ENCODE measurements around the gene ZNF622.

ZNF622 gene, protein sequence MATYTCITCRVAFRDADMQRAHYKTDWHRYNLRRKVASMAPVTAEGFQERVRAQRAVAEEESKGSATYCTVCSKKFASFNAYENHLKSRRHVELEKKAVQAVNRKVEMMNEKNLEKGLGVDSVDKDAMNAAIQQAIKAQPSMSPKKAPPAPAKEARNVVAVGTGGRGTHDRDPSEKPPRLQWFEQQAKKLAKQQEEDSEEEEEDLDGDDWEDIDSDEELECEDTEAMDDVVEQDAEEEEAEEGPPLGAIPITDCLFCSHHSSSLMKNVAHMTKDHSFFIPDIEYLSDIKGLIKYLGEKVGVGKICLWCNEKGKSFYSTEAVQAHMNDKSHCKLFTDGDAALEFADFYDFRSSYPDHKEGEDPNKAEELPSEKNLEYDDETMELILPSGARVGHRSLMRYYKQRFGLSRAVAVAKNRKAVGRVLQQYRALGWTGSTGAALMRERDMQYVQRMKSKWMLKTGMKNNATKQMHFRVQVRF

DNA sequence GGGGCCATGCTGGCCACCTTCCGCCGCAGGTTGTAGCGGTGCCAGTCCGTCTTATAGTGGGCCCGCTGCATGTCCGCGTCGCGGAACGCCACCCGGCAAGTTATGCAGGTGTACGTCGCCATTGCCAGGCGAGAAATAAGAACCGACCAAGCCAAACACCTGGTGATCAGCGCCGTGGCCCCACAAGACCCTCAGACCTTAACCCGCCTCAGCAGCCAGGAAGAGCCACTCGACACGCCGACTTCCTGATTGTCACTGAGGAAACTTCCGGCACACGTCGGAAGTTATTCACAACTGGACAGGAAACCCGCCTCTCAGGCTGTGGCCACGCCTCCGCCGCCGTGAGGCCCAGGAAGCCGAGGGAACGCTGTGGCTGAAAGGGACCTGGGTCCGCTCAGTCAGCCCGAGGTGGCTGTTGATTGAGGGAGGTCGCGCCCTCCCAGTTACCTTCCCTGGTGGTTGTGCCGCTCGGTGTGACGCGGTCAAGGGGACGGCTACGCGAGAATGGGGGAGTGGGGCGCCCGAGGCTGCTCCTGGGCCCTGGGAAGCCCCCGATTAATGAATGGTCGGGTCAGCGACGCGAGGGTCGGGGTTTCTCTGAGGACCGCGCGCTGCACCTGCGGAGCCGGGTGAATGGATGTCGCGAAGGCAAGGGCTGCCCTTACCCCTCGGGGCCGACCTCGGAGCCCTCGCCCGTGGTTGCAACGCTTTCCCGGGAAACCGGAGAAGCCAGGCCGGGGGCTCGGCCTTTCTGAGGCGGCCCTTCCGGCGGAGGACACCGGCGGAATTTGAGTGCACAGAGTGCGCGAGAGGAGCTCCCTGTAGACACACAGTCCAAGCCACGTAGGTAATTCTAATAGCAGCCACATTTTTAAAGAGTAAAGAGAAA is at the start of gene ZNF622:
Gene ZNF622, minus strand, starts transcription at position 257 of the 889 bp plus-strand sequence. Its CDS starts 135 bp downstream, at position 122.
- DNase-seq, result peak; percentile 93

DNA sequence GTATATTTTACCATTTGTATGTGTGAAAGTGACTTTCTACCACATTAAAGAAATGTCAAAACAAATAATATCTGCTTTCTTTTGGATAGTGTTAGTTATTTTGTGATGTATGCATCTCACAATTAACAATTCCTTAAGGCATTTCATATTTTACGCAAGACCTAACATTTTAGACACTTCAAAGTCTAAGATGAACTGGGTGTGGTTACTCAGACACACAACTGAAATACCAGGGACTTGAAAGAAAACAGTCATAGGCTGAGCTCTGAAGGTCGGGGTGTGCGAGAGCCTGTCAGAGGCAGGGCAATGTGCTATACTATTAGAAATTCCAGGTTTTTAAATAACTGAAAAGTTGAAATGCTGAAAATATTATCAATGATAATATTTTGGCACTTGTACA is 44.5 kb upstream of the ZNF622 start:
- no peak for DNase-seq

DNA sequence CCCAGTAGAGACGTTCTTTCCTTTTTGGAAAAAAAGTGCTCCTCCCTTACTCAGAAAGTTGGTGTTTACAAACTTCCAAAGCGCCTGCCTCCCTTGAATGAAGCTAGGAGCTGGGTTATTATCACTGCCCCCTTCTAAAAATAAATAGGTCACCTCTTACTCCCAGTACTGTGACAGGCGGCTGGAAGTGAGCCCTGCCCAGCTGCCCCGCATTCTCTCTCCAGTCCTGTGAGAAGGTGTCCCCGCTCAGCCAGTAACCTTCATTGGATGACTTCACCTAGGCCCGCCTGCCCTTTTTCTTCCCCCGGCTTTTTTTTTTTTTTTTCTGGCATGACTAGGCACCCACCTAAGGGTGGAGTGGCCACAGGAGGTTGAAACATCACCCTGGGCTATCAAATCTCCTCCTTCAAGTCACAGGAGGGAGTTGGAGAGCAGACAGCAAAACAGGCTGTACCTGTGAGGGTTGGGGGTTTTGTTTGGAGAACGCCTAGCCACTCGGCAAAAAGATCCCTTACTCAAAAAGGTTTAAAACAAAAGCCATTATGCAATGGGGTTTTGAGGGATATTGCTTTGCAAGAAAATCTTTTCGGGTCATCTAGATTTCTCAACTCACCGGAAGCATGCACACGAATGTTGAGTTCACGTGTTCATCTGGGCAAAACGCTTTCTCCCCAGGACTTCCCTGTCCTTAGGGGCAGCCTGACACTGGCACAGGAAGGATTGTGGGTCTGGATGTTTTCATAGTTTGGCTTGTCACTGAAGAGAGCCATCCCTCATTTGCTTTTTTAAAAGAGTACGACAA is 43.3 kb upstream of the ZNF622 start:
- no peak for DNase-seq

DNA sequence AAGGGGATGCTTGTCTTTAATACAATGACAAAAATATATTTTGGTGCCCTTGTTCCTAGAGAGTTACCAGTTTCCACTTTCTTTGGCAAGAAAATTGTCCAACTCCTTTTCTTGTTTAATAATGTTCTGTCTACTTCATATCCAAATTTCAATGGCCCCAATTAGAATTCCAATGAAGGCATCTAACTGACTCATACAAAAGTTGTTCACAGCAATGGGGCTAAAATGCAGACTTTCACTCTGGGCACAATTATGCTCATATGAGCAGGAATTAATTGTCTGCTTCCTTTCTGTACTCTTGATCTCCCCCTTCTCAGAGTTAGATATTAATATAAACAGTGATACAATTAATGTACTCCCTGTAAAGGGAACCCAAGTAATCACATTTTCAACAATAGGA is 42.1 kb upstream of the ZNF622 start:
- no peak for DNase-seq

DNA sequence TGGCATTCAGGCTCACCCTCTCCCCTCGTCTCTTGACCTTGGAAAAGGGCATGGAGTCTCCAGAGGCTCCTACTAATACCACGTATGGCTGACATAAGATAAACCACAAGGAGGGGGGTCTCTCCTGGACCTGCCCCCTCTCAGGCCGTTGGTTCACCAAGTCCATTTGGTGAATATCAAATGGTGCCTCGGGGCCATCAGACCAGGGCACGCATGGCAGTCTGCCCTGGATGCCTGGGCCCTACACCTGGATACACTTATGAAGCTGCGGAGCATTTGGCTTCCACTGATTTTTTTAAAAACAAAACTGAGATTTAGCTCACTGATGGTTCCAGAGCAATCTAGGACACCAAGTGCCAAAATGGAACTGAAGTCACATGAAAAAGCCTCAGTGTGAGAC is 40.3 kb upstream of the ZNF622 start:
- DNase-seq, result no peak

DNA sequence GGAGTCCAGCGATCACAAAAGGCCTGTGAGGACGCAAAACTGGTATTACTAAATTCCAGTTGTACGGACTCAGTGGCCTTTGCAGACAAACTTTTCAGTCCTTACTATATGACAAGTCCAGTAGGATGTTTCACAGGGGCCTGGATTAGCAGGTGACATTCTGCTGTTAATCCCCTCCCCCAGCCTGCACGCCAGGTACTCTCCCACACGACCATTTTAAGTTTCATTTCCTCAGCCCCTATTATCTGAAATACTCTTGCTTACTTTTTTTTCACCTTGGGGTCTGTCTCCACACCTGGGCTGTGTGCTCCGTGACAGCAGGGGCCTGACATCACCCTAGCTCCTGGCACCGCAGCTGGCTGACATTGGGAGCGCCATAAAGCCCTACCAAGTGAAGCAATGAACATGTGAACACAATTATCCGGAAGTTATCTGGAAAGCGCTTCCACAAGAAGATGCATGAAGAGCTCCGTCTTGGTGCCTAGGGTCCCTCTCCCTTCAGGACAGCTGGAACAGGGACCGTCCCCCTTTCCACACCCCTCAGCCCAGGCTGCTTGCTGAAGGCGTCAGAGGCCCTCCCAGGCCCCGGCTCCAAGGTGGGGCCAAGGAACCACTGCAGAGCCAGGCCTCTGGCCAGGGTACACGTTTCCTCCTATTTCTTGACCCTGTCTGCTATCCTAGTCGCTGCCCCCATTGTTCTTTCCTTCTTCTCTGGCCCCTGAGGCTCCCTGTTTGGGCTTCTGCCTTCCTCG is 39.7 kb upstream of the ZNF622 start:
- DNase-seq, result no peak

DNA sequence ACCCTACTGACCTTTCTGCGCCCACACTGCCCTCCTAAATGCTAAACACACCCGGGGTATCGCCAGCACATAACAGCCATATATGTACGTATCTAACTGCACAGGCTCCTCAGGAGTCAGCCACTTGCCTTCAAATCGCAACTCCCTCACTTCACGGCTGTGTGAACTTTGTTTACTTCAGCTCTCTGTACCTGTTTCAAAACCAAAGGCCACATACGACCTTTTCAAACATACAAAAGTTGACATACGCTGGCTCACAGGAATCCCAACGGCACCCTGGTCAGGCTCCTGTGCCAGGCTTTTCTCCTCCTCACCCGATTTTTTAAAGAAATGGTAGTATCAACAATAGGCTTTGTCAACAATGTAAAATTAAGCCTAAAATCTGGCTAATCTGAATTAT is 39.0 kb upstream of the ZNF622 start:
- DNase-seq, result no peak

DNA sequence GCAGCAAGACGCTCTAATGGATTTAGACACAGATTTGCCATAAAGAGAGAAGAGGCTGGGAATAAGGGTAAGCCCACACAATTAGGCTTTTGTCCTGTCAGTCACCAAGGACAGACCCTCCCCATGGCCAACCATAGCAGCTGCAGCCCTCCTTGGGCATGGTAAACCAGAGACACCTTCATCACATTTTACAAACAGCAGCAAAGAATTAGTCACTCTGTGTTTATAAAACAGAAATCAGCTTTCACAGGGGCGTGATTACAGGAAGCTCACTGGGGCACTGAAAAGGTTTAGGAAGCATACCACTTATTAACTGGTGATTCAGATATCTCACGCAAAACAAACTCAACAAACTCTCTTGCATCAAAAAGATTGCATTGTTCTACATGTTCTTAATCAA is 37.3 kb upstream of the ZNF622 start:
- no peak for DNase-seq

DNA sequence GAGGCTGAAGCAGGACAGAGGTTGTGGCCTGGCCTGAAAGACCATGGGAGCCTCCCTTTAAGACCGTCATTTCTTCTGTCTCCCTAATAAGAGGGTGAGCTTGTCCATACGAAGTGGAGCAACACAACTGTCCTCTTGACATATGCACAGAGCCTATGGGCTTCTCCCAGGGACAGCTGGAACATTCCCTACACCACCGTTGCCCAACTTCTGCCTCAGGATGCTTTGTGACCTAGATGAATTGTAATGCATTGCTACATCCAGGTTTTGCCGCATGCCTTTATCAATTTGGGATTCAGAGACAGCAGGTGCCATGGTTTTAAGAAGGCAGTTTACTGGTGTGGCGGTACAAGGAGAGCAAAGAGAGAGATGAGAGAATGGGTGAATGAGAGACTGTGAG is 34.4 kb upstream of the ZNF622 start:
- no peak for DNase-seq

DNA sequence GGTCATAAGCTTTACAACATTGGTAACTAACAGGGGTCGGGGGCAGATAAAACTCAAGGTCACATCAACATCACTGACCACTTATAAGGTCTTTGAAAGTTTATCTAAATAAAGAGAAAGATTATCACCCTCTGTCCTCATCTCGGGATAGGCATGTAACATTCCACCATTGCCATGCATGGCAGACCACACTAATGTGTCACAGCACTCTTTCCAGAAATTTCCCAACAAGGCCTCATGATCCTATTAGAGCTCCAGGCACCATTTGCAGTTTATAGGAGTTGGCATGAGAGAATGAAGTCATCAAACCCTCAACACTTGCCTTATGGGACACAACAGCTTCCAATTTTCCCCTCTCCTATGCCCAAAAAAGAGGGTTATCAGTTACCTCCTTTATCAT is 31.9 kb upstream of the ZNF622 start:
- no peak for DNase-seq

DNA sequence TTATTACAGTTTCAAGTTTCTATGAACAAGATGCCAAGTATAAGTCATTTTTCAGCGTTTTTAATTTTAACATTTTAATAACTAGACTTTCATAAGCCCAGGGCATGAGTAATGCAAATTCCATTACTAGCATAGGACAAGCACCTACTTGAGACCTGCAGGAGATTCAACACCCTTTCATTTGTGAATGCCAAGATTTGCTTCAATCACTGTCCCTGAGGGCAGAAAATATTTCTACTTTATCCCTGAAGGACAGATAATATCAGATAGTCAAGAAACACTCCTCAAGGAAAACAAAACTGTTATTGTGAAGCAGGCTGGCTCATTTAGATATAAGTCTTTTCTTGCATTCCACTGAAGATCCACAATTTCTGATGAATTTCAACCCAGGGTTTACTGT is 27.7 kb upstream of the ZNF622 start:
- DNase-seq, result no peak

DNA sequence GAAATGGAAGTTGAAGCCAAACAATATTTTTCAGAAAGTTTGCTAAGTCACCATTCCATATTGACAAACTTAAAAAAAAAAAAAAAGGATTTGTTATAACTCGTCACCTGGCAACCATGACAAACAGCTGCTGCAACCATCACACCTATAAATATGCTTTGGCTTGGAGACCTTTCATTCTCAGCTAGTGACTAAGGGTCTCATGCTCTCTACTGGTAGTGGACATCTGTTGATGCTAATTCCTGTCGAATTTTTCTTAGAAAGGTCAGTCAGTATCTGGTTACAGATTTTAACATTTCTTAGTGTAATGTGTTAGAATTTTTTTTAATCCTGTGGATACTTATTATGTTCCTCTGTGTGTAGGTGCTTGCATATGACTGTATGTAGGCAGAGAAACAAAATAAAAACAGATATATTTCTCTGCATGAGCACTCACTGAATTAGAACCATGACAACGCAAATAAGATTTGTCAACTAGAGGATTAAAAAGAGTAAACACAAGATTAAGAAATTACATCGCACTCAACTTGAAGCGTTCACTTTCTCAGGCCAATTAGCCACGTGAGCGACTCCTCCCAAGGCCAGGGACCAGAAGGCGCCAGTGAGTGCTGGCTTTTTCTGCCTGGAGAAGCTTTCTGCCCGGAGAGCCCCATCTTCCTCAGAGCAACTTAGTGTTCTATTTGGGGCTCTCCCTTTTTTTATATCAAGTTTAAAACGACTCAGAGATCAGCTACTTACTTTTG is 27.0 kb upstream of the ZNF622 start:
- no peak for DNase-seq

DNA sequence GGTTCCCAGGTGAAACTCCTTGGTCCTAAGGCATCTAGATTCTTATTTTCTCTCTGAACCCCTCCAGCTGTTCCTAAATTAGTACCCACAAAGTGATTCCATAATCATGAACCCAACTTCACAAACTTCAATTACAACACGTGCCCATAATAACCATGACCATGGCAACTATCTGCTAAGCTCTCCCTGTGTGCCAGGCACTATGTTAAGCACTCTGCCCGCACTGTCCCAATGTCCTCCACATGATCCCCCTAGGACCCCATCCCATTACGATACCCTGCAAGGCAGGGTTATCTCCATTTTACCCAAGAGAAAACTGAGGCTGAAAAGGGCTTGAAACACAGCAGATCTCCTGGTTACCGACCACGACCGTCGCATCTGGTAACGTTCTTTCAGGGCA is 25.3 kb upstream of the ZNF622 start:
- DNase-seq, result no peak

DNA sequence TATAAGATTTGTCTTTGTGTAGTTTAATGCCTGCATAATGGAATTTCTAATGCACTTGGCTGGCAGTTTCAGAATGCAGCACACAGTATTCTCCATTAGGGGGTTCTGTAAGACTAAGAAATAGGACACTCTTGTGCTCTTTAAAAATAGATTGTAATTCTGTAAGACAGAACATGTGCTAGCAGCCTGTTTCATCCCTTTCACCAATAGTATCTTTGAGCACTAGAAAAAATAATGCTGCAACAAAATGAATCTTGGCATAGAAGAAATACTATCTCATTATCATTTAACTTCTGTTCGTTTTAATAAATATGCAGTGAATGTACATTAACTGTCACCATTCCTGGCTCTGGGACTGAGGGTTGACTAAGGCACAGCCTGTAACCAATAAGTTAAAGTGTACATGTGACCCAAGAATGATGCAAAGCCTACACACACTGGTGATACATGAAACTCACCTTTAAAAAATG is 23.8 kb upstream of the ZNF622 start:
- peak; percentile 84 for DNase-seq

DNA sequence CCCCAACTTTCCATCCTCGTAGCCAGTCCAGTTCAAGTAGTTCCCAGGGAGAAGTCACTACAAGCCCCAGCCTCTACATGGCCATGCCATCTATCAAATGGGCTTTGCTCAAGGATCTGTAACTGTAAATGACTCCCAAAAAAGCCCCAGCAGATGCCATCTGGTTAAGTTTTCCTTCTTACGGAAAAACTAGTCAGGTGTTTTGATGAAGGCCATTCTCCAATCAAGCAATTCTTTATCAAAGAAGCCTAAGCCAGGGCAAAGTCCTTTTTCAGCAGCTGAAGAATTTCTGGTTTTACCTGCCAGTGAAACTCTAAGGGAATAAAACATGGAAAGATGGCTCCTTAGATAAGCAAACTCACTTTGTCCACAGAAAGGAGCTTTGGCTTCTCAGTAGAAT is 21.9 kb upstream of the ZNF622 start:
- no peak for DNase-seq

DNA sequence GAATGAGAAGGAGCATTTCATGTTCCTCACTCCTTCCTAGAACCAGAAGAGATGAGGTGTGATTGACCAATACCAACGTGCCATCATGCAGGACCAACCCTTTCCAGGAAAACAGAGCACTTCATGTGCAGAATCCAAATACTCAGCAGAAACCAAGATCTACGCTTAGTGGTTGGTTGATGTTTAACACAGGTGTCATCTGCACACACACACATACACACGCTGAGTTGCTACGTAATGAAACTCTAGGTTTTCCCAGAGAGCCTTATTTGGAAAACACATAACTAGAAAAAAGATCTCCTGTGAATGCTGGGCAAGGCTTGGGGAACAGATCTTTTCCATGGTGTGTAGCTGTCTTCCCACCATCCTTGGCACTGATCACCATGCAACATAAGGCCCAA is 21.1 kb upstream of the ZNF622 start:
- DNase-seq, result no peak

DNA sequence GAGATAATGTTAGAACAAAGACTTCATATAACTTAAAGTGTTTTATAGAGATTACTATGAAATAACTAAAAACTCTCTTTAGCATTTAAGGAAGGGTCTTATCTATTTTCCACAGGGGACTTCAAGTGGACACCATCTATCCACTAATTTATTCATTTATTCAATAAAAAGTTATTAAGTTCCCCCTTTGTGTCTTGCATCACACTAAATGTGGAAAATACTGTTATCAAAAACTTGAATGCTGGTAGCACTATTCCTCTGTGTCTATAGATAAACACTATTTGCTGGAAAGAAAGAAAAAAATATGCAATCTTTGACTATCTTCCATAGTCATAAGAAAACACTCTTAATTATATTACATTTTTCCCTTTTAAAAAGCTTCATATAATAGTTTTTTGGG is 20.1 kb upstream of the ZNF622 start:
- DNase-seq, result no peak

DNA sequence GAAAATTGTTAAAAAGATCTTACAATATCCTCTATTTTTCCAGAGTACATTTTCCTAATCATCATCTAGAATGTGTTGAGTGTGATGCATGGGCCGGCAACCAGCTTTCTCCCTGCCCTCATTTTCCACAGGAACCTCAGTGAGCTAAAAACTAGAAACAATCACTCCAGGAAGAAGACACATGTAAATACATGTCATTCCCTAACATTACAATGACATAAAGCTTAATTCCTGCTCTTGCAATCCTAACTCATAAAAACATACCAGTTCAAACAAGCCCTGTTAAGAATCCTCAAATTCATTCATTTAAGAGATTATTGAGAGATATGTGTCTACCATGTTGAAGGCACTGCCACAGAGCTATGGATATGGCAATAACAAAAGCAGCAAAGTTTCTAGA is 18.5 kb upstream of the ZNF622 start:
- no peak for DNase-seq

DNA sequence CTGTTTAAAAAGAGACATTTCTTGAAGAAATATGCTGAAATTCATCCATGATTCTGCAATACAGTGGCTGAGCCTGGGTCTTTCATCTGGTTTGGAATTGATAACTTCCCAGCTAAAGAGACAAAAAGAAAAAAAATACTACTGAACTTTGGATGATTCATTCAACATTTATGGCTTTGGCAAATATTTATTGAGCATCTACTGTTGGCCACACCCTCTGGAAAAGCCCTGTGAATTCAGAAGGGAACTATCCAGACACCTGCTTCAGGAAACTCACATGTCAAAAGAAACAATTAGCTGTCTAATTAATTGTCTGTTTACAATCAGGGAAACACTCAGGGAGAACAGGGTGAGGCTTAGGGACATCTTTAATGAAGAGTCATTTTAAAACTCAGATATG is 17.8 kb upstream of the ZNF622 start:
- DNase-seq, result no peak

DNA sequence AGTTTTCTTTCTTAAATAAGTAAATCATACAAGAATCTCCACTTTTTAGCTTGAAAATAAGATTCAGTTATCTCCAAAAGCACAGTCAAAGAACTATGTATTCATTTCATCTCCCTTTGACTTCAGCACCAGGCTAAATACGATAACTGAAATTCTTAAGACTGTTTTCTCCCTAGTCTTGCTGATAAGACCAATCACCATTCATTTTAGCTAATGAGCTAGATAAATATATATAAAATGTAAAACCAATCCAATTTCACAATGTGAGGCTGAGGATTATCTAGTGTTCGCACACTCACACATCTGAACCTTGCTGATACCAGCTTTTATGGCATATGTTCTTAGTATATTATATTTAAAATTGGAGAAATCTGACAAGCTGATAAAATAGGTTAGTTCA is 17.3 kb upstream of the ZNF622 start:
- no peak for DNase-seq

DNA sequence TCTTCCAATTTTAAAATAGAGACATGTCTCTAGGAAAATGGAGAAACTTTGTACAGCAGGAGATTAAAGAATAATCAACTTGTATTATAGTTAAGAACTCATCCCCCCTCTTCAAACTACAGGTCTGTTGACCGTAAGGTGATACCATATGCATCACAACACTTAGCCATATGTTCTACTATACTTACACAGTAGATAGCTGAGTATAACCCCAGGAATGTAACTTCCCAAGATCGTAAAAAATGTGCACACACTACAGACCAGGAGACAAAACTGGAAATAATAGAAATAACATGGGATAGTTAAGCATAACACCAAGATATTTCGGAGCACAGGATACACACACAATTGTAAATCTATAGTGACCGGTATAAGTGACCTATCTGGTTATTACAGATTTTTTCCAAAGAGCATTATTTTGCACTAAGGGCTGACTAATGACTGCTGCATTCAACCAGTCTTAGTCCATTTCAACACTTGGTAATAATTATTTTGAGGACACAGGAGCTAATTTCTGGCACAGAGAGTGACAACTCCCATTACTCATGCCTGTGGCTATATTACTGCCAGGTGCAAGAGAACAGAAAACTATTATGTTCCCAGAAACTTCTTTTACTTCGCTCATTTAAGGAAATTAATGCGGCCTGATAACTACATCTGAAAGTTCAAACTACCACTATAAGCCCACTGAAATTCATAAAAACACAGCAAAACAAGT is 15.4 kb upstream of the ZNF622 start:
- DNase-seq, result no peak
